ENCODE measurements around the gene CNGB1.

DNA sequence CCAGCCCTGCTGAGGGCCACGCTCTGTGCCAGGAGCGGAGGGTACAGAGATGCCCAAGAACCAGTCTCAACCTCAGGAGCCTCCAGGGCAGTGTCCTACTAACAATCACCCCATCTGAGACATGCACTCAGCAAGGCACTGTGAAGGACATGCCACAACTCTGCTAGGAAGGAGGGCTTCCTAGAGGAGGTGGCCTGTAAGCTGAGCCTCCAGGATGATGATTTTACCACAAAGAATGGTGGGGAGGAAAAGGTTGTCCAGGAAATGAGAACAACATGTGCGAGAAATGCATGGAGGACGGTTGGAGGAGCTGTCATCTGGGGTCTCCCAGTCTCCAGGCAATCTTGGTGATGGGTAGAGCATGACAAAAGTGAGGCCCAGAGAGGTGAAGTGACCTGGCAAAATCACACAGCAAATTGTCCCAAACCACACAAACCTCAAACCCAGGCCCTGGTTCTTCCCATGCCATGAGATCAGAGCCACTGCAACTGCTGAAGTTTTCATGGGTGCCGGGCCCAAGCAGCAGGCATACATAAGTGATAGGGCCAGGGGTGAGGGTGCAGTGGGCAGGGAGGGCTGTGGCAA lies 30.5 kb downstream of the CNGB1 start:
- TF ChIP-seq, protein P1, sequence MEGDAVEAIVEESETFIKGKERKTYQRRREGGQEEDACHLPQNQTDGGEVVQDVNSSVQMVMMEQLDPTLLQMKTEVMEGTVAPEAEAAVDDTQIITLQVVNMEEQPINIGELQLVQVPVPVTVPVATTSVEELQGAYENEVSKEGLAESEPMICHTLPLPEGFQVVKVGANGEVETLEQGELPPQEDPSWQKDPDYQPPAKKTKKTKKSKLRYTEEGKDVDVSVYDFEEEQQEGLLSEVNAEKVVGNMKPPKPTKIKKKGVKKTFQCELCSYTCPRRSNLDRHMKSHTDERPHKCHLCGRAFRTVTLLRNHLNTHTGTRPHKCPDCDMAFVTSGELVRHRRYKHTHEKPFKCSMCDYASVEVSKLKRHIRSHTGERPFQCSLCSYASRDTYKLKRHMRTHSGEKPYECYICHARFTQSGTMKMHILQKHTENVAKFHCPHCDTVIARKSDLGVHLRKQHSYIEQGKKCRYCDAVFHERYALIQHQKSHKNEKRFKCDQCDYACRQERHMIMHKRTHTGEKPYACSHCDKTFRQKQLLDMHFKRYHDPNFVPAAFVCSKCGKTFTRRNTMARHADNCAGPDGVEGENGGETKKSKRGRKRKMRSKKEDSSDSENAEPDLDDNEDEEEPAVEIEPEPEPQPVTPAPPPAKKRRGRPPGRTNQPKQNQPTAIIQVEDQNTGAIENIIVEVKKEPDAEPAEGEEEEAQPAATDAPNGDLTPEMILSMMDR (conservative IDR thresholded peaks at IDR 0.05 in 1 of 2, IDR thresholded peaks at IDR 0.05 in 1 of 2; ENCODE audit: low read depth in 1 of 2, low read length in 2 of 2) = no peak
- TF ChIP-seq EZH2 (IDR thresholded peaks at IDR 0.05; ENCODE audit: low read length, missing control alignments) = no peak

Data from fibroblast of lung (primary cell).